Mucosa of rectum (tissue), 2 donors: ENCODE measurements around the gene IFT57.

Experiments used
- H3K27ac ChIP-seq, 2 donors: one replicate each; pipeline ENCODE4 v1.7.0; 2013; ENCODE audit warnings: inconsistent platforms in 2 of 2, low read depth in 2 of 2, low read length in 2 of 2
- H3K27me3 ChIP-seq, 2 donors: one replicate each; pipeline ENCODE4 v1.7.0; 2013; ENCODE audit warnings: low read length in 2 of 2; ENCODE audit not compliant: control insufficient read depth in 2 of 2, insufficient read depth in 2 of 2
- H3K36me3 ChIP-seq, 2 donors: one replicate each; pipeline ENCODE4 v1.7.0; 2013; ENCODE audit warnings: low read length in 2 of 2; ENCODE audit not compliant: control insufficient read depth in 2 of 2, insufficient read depth in 2 of 2
- H3K4me1 ChIP-seq, 2 donors: one replicate each; pipeline ENCODE4 v1.7.0; 2013; ENCODE audit warnings: low read length in 2 of 2, mild to moderate bottlenecking in 1 of 2; ENCODE audit not compliant: control insufficient read depth in 2 of 2, insufficient read depth in 2 of 2
- H3K4me3 ChIP-seq, 2 donors: one replicate each; pipeline ENCODE4 v1.7.0; 2013; ENCODE audit warnings: low read length in 2 of 2
- H3K9ac ChIP-seq, 2 donors: one replicate each; pipeline ENCODE4 v1.7.0; 2013; ENCODE audit warnings: low read length in 2 of 2, low read depth in 1 of 2, mild to moderate bottlenecking in 1 of 2
- H3K9me3 ChIP-seq, 2 donors: one replicate each; pipeline ENCODE4 v1.7.0; 2013; ENCODE audit warnings: low read length in 2 of 2; ENCODE audit not compliant: control insufficient read depth in 2 of 2
- donor health status: healthy.
- donor health status: Normal muscosa, but diverticular disease.

Gene IFT57

GRCh38 chr3:108123326-108123725, 98.9 kb downstream of the IFT57 start:
- H3K4me3 ChIP-seq = no peak overlapping the region
- no peaks in the 10 kb centered on the region for H3K27me3 ChIP-seq
- no peaks in the 10 kb centered on the region for H3K9me3 ChIP-seq
- no peak overlapping the region for H3K9ac ChIP-seq
- H3K27ac ChIP-seq = no peak overlapping the region
- peaks cover 7 to 9% of the 10 kb centered on the region in 2 donors for H3K4me1 ChIP-seq
- H3K36me3 ChIP-seq = no peaks in the 10 kb centered on the region

GRCh38 chr3:108122276-108122675, 99.9 kb downstream of the IFT57 start:
- no peak overlapping the region for H3K9ac ChIP-seq
- H3K36me3 ChIP-seq = no peaks in the 10 kb centered on the region
- no peak overlapping the region for H3K27ac ChIP-seq
- H3K27me3 ChIP-seq = no peaks in the 10 kb centered on the region
- H3K4me3 ChIP-seq = no peak overlapping the region
- no peaks in the 10 kb centered on the region for H3K9me3 ChIP-seq
- H3K4me1 ChIP-seq = peaks cover 3 to 5% of the 10 kb centered on the region in 2 donors

GRCh38 chr3:108119398-108120104, 102.7 kb downstream of the IFT57 start:
- H3K9ac ChIP-seq = no peak overlapping the region
- H3K4me1 ChIP-seq = peaks cover 2 to 3% of the 10 kb centered on the region in 2 donors
- H3K36me3 ChIP-seq = no peaks in the 10 kb centered on the region
- H3K4me3 ChIP-seq = no peak overlapping the region
- H3K27ac ChIP-seq = no peak overlapping the region
- no peaks in the 10 kb centered on the region for H3K27me3 ChIP-seq
- H3K9me3 ChIP-seq = no peaks in the 10 kb centered on the region

- Histone ChIP-seq H3K27me3 (no peaks in the 10 kb centered on the region), H3K27ac (no peak overlapping the region)
Measured at GRCh38 chr3:108118038-108118768, 104.0 kb downstream of the IFT57 start.

GRCh38 chr3:108117241-108117775, 104.9 kb downstream of the IFT57 start:
- H3K4me1 ChIP-seq = no peaks in the 10 kb centered on the region
- H3K9me3 ChIP-seq = no peaks in the 10 kb centered on the region
- no peak overlapping the region for H3K4me3 ChIP-seq
- no peak overlapping the region for H3K9ac ChIP-seq
- H3K27ac ChIP-seq = no peak overlapping the region
- no peaks in the 10 kb centered on the region for H3K27me3 ChIP-seq
- H3K36me3 ChIP-seq = no peaks in the 10 kb centered on the region

More at GRCh38 chr3:108118038-108118768, 104.0 kb downstream of the IFT57 start:
- H3K36me3 ChIP-seq = no peaks in the 10 kb centered on the region
- H3K9ac ChIP-seq = no peak overlapping the region
- no peaks in the 10 kb centered on the region for H3K4me1 ChIP-seq
- H3K9me3 ChIP-seq = no peaks in the 10 kb centered on the region
- no peak overlapping the region for H3K4me3 ChIP-seq

- H3K27ac ChIP-seq = no peak overlapping the region
- no peaks in the 10 kb centered on the region for H3K36me3 ChIP-seq
- no peak overlapping the region for H3K4me3 ChIP-seq
- H3K9ac ChIP-seq = no peak overlapping the region
- H3K9me3 ChIP-seq = no peaks in the 10 kb centered on the region
- H3K27me3 ChIP-seq = no peaks in the 10 kb centered on the region
- no peaks in the 10 kb centered on the region for H3K4me1 ChIP-seq
Measured at GRCh38 chr3:108114423-108115065, 107.7 kb downstream of the IFT57 start.

- Histone ChIP-seq H3K27ac (no peak overlapping the region), H3K9me3 (no peaks in the 10 kb centered on the region), H3K4me3 (no peak overlapping the region), H3K4me1 (no peaks in the 10 kb centered on the region), H3K9ac (no peak overlapping the region), H3K36me3 (no peaks in the 10 kb centered on the region), H3K27me3 (no peaks in the 10 kb centered on the region)
Measured at GRCh38 chr3:108113975-108114374, 108.2 kb downstream of the IFT57 start.

- H3K9ac ChIP-seq = no peak overlapping the region
- no peaks in the 10 kb centered on the region for H3K27me3 ChIP-seq
- H3K36me3 ChIP-seq = no peaks in the 10 kb centered on the region
- no peaks in the 10 kb centered on the region for H3K4me1 ChIP-seq
- H3K4me3 ChIP-seq = no peak overlapping the region
- no peak overlapping the region for H3K27ac ChIP-seq
- no peaks in the 10 kb centered on the region for H3K9me3 ChIP-seq
Measured at GRCh38 chr3:108110934-108111333, 111.3 kb downstream of the IFT57 start.
